DMS114 treated with DMSO at 0.1 percent for 48 hours (cell line): ENCODE results near the gene CPHXL2.

Experiments used
- DNase-seq: peaks from one replicate; lab custom pipeline; 2025; ENCODE audit not compliant: unreplicated experiment; lab: John Stamatoyannopoulos, UW

Gene CPHXL2

GRCh38 chr16:75644240-75645012 is 32.4 kb downstream of the CPHXL2 start:
- no peak for DNase-seq

GRCh38 chr16:75640598-75640997 is 36.2 kb downstream of the CPHXL2 start:
- DNase-seq, result no peak

GRCh38 chr16:75635036-75635435 is 41.8 kb downstream of the CPHXL2 start:
- DNase-seq, result no peak

- no peak for DNase-seq
Measured at GRCh38 chr16:75632857-75633256, 44.0 kb downstream of the CPHXL2 start.

GRCh38 chr16:75630052-75630451 is 46.8 kb downstream of the CPHXL2 start:
- no peak for DNase-seq

GRCh38 chr16:75629132-75629531 is 47.7 kb downstream of the CPHXL2 start:
- DNase-seq, result no peak

GRCh38 chr16:75628351-75628750 is 48.5 kb downstream of the CPHXL2 start:
- DNase-seq, result no peak

GRCh38 chr16:75627851-75628250 is 49.0 kb downstream of the CPHXL2 start:
- no peak for DNase-seq

- no peak for DNase-seq
Measured at GRCh38 chr16:75626806-75627205, 50.0 kb downstream of the CPHXL2 start.

- no peak for DNase-seq
Measured at GRCh38 chr16:75624921-75625334, 51.9 kb downstream of the CPHXL2 start.

- peak; percentile 96 for DNase-seq
Measured at GRCh38 chr16:75622761-75623605, 53.8 kb downstream of the CPHXL2 start, which contains the start of gene ADAT1. Gene ADAT1, minus strand, starts transcription at chr16:75623281. Its CDS starts 2,482 bp downstream, at chr16:75620799.

- peak; percentile 41 for DNase-seq
Measured at GRCh38 chr16:75621170-75621477, 55.7 kb downstream of the CPHXL2 start.

GRCh38 chr16:75620326-75621169 is 56.3 kb downstream of the CPHXL2 start:
- DNase-seq, result no peak

- DNase-seq, result no peak
Measured at GRCh38 chr16:75618780-75619179, 58.0 kb downstream of the CPHXL2 start.

- no peak for DNase-seq
Measured at GRCh38 chr16:75617121-75617520, 59.7 kb downstream of the CPHXL2 start.

- DNase-seq, result no peak
Measured at GRCh38 chr16:75616521-75617010, 60.2 kb downstream of the CPHXL2 start.

- no peak for DNase-seq
Measured at GRCh38 chr16:75615619-75616018, 61.2 kb downstream of the CPHXL2 start.

- DNase-seq, result no peak
Measured at GRCh38 chr16:75614066-75614897, 62.5 kb downstream of the CPHXL2 start.
